Measurements from ENCODE around the gene ZNF674.
"Not testable (repeated sequence)": the region's sequence is repeated elsewhere in the genome, so short reads cannot be mapped to it uniquely, and the experiment has no call there.

Gene ZNF674

DNA sequence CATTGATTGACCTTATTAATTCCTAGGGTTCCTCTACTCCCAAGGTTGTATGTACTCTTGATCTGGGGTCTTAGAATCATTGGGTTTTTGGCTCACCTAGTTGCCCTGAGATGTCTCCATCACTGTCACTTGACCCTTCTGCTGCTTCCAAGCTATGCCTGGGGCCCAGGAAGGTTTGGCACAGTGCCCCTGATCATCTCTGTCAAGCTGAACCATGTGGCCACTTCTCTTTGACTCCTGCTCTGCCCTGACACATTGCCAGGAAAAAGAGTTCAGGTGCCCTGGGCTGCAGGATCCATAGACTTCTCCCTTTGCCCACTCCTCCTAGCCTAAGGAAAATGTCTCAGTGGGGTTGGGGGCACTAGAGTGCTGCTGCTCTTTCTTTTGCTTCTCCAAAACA, 24.4 kb upstream of the ZNF674 start:
- no peak for DNase-seq (ENCODE audit: low read depth)

DNA sequence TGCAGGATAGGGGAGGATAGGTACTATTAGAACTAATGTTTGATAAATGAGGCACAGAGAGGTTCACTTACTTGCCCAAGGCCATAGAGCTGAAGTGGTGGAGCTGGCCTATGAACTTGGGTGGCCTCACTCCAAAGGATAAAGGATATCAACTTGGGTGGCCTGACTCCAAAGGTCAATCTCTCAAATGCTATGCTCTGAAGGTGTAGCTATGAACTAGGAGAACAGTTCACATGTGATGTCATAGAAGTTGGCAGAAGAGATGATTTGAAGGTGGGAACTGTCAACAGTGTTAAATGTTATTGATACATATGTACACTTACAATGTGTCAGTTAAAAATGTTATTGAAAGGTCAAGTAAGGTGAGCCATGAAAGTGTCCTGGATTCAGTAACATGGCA, 22.2 kb upstream of the ZNF674 start:
- DNase-seq (ENCODE audit: low read depth) = no peak

GRCh38 chrX:46561824-46562657, 16.8 kb upstream of the ZNF674 start:
- DNase-seq (ENCODE audit: low read depth) = no peak

- DNase-seq (ENCODE audit: low read depth) = no peak
Measured at GRCh38 chrX:46559062-46559461, 13.8 kb upstream of the ZNF674 start.

- DNase-seq (ENCODE audit: low read depth) = no peak
Measured at GRCh38 chrX:46554942-46555341, 9.7 kb upstream of the ZNF674 start.

- DNase-seq (ENCODE audit: low read depth) = no peak
Measured at GRCh38 chrX:46553935-46554334, 8.7 kb upstream of the ZNF674 start.

- DNase-seq (ENCODE audit: low read depth) = no peak
Measured at GRCh38 chrX:46551494-46552128, 6.4 kb upstream of the ZNF674 start.

DNA sequence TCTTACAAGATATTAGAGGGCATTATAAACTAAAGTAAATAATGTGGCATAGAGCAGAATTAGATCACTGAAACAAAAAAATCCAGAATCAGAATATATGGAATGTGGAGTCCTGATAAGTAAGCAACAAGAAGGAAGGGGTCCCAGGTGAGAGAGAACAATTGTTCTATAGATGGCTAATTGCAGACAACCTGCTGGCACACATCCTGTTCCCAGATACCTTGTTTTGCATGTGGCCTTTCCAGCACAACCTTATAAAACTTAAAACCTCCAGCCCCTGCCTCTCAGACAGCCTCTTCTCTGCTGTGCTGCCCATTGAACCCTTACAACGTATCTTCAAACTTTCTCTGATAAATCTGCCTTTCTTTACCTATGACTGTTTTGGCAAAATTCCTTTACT, 4.7 kb upstream of the ZNF674 start:
- DNase-seq (ENCODE audit: low read depth) = no peak

- DNase-seq (ENCODE audit: low read depth) = no peak
Measured at GRCh38 chrX:46547857-46548256, 2.6 kb upstream of the ZNF674 start.

GRCh38 chrX:46544527-46544926, 694 bp downstream of the ZNF674 start:
- DNase-seq (ENCODE audit: low read depth) = not testable (repeated sequence)

DNA sequence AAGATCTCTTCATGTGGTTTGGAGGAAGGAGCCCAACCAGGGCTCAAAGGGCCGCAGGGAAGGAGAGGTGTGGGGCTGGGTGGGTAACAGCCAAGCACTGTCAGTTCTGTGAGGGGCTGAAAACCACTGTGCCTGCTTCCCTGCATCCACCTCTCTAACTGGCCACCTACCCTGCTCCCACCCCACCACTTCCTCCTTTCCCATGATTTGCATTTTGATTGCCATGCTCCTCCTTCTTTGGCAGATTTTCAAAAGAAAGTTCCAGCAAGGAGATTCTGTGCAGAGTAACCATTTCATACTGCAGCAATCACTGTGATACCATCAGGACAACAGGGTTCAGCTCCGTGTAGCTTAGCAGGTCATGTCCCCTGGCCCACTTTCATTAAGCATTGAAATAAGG, 1.8 kb downstream of the ZNF674 start:
- no peak for DNase-seq (ENCODE audit: low read depth)

DNA sequence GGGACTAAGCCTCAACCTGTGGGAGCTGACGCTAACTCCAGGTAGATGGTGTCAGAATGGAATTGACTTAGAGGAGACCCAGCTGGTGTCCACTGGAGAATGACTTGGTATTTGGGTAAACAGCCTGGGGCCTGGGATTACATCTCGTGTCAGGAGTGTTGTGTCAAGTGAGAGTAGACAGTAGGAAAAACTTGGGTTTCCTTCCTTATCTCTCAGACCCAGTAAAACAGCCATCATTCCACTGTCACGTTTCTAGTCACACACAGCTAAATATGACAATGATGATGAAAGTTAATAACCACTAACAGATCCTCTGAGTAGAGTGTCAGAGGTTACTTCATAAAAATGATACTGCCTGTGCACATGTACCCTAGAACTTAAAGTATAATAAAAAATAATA, 13.8 kb downstream of the ZNF674 start:
- DNase-seq (ENCODE audit: low read depth) = no peak

DNA sequence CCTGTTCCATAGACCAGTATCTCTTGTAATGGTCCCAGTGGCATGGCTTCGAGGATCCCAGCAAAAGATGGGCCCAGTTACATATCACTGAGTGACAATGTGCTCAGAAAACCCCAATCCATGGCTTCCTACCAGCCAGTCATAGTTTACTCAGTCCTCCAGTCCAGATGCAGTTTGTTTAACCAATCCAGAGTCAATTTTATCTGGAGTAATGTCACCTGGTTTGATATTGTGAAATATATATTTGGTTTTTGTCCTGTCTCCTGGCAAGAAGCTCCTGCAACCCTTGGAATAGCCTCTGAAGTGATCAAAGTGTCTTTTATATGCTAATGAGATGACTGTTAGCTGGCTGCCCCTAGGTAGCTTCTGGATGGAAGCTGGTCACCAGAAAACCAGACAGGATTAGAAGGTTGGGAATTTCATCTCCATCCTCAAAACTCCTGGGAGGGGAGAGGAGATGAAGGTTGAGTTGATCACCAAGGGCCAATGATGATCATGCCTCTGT, 14.8 kb downstream of the ZNF674 start:
- DNase-seq (ENCODE audit: low read depth) = not testable (repeated sequence)

GRCh38 chrX:46529740-46530403, 15.3 kb downstream of the ZNF674 start:
- DNase-seq (ENCODE audit: low read depth) = not testable (repeated sequence)

GRCh38 chrX:46528640-46529039, 16.6 kb downstream of the ZNF674 start:
- DNase-seq (ENCODE audit: low read depth) = not testable (repeated sequence)

DNA sequence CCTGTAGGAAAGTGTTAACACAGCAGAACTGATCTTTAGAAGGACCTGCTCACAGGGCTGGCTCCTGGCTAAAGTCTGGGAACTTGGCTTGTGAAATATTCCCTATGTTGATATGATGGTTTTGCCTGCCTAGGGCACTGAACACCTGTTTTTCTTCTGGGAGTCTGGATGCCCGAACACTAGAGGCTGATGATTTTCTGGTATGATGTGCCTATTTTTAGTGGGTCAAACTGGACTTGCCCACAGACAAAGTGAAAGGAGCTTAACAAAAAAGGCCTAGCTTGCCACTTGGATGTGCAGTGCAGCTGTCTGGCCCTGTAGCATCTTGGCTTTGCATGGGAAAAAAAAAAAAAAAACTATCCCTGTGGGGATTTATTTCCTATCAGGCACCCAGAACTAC, 39.1 kb downstream of the ZNF674 start:
- no peak for DNase-seq (ENCODE audit: low read depth)

- no peak for DNase-seq (ENCODE audit: low read depth)
Measured at GRCh38 chrX:46502848-46503247, 42.4 kb downstream of the ZNF674 start.

DNA sequence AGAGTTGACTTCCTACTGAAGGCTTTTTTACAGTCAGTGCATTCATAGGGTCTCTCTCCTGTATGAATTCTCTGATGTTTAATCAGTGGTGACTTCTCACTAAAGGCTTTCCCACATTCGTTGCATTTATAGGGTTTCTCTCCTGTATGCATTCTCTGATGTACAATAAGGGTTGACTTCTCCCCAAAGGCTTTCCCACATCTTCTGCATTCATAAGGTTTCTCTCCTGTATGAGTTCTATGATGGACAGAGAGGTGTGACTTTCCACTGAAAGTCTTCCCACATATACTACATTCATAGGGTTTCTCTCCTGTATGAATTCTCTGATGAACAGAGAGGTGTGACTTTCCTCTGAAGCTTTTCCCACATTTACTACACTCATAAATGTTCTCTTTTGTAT, 45.2 kb downstream of the ZNF674 start:
- DNase-seq (ENCODE audit: low read depth) = no peak

DNA sequence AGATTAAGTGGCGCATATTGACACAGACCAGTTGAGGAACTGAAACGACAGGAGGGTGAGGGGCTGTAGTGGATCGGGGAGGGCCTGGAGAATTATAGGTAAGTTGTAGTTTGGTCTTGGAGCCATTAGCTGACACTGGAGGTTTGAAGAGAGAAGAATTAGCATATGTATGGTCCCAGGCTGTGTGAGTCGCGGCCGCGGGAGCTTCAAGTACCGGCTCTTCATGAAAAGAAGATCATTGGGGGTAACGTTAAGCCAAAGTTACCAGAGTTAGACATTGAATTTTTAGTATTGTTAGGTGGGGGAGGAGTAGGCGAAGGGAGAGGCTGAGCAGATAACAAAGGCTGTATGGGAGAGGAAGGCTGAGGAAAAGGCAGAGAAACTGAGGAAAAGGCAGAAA, 56.5 kb downstream of the ZNF674 start:
- DNase-seq (ENCODE audit: low read depth) = no peak

GRCh38 chrX:46485897-46486296, 59.3 kb downstream of the ZNF674 start:
- no peak for DNase-seq (ENCODE audit: low read depth)

- not testable (repeated sequence) for DNase-seq (ENCODE audit: low read depth)
Measured at GRCh38 chrX:46478634-46479033, 66.6 kb downstream of the ZNF674 start.

- no peak for DNase-seq (ENCODE audit: low read depth)
Measured at GRCh38 chrX:46477435-46477834, 67.8 kb downstream of the ZNF674 start.

DNA sequence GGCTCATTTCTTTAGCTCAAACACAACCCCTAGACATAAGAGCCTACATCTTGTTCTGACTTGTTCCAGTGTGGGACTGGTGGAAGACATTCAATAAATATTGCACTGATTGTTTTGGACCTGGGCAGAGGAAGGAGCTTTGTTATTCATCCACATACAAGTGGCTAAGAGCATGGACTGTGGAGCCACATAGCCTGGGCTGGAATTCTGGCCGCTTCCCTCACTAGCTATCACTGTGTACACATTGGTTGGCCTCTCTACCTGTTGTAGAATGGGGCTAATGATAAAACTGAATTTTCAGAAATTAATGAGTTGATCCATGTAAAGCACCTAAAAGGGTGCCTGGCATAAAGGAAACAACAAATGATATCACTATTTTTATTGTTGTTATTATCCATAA, 80.0 kb downstream of the ZNF674 start:
- no peak for DNase-seq (ENCODE audit: low read depth)
